HUDEP-2 (cell line): ENCODE measurements around the gene GIMAP1.

Source experiments
- DNase-seq, 76 experiments: peaks; one replicate each; lab custom pipeline; 2025; ENCODE audit not compliant: unreplicated experiment in 76 of 76; lab: John Stamatoyannopoulos, UW

Gene GIMAP1

DNA sequence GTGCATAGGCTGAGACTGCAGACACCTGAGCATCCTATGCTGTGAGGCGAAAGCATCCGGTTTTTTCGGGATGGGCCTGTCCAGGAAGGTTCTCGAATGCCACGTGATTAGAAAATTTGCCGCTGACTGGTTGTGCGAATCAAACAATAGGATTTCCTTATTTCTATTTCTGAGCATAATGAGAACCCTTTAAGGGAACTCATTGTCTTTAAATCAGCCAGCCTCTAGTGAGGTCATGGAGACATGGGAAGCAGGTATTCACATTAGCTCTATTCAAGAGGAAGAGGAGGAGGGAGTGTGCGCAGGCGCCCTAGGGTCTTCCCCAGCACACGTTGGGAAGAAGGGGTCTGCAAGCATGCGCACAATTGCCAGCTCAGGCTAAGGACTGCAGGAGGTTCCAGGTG is 5.6 kb downstream of the GIMAP1 start:
- DNase-seq, result no peak

DNA sequence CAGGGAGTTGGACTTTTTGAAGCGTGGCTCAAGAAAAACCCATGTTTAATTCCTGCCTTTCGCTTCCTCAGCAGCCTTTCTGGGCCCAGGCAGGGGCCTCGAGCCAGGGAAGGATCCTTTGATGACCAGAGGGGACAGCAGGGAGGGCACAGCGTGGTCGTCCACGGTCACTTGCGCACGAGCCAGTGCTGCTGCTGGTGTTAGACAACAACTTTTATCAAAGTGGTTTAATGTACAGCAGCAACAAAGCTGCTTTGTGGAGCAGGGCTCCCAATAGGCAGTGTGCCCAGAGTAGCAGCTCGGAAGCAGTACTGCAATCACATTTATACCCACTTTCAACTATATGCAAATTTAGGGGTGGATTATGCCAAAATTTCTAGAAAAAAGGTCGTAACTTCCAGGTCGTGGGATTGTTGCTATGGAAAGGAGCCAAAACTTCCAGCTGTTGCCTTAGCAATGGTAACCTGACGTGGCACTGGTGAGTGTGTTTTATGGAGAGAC is 6.1 kb downstream of the GIMAP1 start:
- DNase-seq, result no peak

DNA sequence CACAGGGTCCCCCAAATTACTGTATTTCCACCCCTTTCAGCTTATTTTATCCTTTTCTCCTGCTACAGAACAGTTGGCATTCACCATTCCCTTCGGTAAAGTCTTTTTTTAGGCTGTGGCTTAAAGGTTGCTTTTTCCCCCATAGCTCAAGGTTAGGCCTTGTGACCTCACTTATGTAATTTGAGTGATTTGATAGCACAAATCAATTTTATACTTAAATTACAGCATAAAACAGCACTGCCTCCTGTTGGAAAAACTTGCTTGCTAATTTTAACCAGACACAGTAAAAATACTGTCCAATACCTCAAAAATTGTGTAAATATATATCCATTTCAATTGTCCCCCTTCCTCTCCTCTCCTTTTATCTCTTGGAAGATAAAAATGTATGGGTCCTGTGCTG is 7.1 kb downstream of the GIMAP1 start:
- no peak for DNase-seq

DNA sequence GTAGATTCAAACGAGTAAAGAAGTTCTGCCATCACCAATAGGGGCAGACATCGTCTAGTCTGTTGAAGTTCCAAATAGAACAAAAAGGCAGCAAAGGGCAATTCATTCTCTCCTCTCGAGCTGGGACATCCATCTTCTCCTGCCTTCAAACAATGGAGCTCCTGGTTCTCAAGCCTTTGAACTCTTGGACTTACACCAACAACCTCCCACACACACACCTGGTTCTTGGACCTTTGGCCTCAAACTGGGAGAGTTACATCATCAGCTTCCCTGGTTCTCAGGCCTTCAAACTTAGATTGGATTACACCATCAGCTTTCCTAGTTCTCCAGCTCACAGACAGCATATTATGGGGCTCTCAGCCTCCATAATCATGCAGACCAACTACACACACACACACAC is 11.0 kb downstream of the GIMAP1 start:
- no peak for DNase-seq

DNA sequence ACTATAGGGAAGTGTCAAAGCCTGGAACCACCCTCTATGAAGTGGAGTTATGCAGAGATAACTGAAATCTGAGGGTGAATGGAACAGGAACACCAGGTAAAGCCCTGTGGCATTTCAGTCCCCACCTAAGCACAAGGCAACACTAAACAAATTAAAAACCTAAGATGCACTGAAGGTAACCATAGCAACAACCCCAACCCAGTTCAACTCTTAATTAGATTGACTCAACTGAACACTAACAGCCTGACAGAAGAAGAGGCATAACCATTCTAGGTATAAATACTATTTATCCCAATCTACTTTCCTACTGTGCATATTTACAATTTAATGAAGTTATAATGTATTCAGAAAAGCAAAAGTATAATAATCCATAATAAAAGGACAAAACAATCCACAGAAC is 11.6 kb downstream of the GIMAP1 start:
- DNase-seq, result no peak

DNA sequence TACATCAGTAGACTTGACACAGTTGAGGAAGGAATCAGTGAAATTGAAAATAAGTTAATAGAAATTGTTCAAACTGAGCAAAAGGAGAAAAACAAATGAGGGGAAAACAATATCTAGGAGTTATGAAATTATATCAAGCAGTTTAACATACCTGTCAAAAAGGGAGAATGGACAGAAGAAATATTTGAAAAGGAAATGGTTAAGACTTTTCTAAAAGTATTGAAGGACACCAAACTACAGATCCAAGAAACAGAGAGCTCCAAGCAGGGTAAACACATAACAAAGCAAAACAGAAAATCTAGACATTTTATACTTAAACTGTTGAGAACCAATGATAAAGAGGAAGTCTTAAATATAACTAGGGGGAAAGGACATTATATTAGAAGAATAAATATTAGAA is 12.2 kb downstream of the GIMAP1 start:
- no peak for DNase-seq

DNA sequence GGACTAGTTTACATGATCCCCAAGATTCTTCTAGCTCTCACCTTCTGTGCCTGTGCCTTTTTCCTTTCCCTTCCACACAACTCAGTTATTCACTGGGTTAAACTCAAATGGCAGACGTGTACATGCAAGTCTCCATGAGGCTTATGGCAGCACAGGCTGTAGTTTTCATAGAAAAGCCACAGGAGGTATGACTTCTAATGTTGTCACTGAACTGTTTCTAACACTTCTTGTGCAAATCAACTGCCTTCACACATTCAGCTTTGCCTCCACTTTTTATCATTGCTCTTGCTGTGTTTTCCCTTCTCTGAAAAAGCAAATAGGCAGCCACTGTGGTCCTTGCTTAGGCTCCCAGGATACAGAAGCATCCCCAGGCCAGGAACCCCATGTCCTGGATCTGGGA is 15.5 kb downstream of the GIMAP1 start:
- DNase-seq, result no peak

DNA sequence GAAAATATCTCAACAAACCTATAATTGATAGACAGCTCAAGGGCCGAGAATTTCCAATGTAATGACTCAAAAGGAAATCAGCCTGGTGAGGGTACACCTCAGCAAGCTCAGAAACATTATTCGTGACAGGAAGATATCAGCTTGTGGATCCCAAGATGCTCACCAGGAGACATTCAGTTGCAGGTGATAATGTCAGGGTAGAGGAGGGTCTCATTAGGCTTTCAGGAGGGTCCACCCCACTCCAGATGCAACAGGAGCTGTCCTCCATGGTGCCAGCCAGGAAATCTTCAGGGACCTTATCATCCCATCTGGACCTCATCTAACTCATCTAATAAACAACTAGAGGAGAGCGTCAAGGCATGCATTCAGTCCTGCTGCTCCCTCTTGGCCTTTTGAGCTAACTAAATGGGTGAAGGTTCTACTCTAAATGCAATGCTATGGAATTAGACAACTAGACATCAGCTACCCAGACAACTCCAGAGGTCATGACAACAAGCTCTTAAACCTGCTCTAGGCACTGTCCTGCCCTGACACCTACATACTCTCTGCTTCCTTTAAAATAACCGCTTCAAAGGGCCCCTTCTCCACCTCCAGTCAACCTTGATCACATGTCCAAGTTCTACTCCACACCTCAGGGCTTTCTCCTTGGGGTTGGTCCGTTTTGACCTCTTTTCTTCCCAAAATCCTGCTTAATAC is 16.5 kb downstream of the GIMAP1 start:
- DNase-seq, result no peak

DNA sequence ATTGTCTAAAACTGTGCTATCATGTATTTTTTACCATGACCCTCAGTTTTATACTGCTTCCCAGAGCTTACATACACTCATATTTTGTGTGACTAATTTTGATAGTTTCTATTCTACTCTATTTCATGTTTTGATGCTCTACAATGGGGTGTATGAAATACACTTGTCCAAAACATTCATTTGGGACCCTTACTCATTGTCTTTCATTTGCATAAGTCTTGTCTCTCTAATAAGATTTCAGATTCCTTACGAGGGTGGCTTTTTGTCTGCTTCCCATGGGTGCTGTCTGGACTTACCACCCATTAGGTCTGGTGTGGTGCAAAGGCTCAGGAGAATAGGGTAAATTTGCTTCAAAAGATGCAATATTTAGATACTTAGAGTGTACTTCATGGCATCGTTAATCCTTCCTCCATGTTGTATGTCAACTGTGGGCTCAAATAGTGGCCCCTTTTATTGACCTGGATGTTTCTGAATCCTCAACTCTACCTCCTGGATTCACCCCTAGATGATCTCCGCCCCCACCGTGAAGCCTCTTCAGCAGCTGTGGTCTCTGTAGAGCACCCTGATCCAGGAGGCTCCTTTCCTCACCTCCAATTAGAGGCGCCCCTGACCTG is 17.2 kb downstream of the GIMAP1 start:
- DNase-seq, result no peak

DNA sequence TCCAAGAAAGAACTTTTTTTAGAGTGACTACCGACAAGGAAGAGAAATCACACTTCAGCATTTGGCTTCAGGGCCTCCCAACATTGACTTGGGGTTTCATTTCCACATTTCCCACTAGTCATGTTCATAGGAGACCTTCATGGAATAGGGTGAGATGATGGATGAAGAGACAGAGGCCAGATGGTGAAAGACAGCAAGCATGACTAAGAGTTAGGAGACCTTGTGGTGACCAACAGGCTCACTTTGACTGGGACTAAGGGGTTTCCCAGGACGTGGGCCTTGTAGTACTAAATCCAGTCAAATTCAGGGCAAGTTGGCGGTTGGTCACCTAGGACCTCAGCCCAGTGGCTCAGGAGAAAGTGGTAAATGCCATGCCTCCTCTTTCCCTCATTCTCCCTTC is 17.8 kb downstream of the GIMAP1 start:
- no peak for DNase-seq

DNA sequence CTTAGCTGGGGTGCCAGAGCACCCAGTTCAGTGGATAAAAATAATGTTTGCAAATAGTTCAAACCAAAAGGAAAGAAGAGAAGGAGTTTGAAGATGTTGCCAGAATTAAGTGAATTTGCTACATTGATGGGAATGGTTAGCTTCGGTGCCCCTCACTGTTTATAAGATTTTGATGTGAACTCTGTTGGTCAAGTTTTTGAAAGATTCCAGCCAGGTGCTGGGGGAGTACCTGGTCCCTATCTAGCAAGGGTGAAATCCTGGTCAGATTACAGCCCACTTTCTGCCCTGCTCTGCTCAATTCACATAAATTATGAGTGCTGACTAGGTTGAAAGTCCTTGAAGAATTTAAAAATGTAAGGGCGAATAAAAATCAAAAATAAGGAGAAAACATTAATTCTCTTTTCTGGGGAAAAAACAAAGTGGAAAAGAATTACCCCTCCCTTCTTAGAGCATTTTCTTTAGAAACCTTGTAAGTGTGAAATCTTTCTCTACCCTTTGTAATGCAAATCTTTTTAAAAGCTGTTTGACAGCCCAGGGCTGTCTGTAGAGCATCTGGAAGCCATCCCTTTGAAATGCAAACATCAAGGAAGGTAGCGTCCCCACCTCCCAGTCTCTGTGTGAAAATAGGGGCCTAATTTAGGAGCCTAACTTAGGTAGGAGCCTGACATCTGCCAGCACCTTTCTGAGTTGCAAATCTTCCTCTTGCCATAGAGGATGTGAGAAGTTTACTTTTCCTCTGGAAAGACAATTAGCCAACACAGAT is 19.4 kb downstream of the GIMAP1 start:
- DNase-seq, result no peak

DNA sequence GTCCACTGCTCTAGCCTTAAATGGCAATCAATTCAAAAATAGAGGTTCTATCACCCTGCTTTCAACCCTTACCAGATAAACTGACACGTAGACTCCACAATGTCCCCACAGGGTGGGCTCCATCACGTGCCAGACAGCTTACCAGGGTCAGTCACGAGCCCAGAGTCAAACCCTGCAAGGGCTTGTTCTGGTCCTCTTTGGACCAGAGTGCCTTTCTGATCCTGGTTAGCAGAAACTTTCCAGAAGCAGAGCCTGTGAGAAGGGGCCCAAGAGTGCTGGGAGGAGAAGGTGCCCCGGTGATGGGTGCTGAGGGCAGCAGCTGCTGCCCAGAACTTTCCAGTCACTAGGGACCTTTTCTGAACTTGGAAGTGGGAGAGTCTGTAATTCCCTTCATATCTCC is 20.5 kb downstream of the GIMAP1 start:
- no peak for DNase-seq

DNA sequence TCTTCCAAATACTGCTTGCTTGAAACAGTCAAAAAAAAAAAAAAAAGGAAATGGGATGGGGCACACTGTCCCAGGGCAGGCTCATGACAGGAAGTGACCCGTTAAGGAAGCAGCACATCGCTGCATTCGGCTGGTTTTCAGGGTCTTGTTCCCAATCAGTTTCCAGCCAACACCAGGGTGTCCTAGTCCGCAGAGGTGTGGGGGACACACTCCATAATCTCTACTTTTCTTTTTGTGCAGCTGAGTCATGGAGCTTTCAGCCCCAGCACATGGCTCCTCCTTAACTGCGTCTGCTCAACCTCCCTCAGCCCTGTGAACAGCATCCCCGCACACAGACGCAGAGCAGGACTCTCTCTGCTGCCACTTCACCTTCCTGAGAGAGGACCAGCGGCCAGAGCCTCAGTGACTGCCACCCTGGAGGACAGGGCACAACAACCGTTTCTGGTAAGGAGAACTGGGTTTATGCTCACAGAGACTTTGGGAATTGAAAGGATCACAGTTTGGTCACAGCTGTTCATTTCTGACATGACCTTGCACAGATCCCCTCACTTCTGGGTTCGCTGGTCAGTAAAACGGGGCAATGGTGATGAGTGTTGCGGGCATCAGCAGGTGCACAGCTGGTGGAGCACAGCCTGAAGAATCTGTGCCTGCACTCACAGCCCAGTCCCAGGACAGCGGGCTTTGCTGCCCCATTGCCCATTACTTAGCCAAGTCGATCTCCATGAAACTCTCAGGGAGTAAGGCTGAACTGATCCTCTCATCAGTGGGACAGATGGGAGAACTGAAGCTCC is 21.0 kb downstream of the GIMAP1 start, which contains the start of gene GIMAP5:
Gene GIMAP5 (plus strand): TSS at position 154 of the 791 bp plus-strand sequence. CDS start 3,467 bp downstream, outside the sequence.
- no peak for DNase-seq

DNA sequence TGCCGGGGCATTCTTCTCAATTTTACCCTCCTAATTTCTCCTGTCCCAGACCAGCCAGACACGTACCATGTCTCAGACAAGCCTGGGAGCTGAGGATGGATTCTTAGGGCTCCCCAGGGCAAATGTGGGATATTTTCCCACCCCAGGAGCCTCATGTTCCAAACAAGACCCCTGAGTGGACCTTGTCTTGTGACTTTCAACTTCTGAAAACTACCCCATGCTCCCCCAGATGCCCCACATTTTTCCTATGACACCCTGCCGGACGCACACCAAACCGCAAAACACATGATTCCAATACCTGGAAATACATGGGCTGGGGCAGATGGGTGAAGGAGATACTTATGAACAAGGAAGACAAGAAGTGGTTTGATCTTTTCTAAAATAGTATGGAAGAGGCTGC is 21.7 kb downstream of the GIMAP1 start:
- no peak for DNase-seq

DNA sequence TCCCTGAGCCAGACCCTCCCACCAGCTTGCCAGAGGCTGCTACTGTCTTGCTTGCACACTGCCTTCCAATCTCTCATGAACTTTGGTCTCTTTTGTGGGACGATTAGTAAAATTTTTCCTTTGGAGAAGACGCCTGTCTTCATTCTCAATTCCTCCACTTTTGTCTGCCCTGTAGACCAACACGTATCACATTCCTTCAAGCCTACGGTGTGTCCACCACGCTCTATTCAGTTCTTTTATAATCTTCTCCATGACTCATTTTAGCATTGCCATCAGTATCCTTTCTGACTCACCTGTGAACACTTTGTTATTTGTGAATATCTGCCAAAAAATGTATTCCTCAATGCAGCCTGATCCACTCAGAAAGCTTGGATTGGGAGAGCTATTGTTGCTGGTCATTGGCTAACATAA is 22.2 kb downstream of the GIMAP1 start:
- no peak for DNase-seq

DNA sequence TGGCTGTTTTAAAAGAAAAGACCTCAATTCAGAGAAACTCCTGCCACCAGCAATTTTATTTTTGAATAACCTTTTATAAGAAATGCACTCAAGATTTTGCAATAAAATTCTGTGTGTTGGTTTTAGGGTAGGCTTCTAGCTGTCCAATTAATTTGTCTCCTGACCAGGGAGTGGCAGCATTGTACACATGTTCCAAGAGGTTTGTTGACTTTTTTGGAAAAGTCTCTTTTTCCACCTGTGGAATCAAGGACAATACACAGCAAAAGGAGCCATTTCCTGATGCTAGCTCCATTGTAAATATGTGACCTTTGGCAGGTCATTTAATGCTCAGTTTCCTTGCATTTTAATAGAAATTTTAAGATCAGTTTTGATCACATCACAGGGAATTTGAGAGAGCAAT is 22.6 kb downstream of the GIMAP1 start:
- no peak for DNase-seq

DNA sequence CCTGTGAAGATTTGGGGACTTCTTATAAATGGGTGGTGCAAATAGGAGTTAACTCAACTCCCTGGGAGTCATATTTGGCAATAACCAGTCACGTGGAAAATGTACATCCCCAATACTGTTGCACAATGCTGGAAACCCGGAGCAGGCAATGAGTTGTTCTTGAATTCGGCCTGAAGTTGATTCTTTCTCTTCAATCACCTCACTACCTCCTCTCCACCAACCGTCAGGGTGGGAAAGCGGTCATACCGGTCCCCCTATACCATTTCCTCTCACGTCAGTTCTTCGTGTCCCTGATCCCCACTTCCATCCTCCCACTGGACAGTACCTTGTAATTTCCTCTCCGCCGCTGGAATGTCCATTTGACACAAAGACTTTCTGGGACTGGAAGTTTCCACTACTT is 23.6 kb downstream of the GIMAP1 start:
- DNase-seq, result no peak

DNA sequence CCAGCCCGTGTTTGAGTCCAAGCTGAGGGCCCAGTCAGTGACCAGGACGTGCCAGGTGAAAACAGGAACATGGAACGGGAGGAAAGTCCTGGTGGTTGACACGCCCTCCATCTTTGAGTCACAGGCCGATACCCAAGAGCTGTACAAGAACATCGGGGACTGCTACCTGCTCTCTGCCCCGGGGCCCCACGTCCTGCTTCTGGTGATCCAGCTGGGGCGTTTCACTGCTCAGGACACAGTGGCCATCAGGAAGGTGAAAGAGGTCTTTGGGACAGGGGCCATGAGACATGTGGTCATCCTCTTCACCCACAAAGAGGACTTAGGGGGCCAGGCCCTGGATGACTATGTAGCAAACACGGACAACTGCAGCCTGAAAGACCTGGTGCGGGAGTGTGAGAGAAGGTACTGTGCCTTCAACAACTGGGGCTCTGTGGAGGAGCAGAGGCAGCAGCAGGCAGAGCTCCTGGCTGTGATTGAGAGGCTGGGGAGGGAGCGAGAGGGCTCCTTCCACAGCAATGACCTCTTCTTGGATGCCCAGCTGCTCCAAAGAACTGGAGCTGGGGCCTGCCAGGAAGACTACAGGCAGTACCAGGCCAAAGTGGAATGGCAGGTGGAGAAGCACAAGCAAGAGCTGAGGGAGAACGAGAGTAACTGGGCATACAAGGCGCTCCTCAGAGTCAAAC is 26.0 kb downstream of the GIMAP1 start:
- no peak for DNase-seq

DNA sequence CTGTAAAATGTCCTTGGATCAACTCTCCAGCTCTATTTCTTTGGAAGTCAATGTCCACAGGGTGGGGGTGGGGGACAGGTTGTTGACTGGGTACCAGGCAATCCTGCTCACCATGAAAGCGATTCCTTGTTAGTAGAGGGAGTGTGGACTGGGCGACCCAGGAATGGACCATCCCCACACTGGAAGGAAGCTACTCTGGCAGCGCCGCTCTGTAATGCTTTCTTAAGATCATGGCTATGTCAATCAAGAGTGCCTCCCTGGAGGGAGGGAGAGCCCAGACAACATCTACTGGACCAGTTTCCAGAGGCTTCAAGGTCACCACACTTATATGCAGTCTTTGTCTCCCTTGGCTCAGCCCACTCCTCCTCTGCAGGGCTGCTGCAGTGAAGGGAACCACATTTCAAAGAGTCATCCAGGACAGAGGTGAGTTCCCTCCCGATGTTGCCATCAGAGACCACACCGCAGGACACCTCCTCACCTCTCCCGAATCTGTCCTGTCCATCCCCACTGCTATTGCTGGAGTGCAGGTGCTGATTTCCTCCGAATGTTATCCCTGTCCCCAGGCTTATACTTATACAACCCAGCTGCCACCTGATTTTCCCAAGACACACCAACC is 27.7 kb downstream of the GIMAP1 start:
- no peak for DNase-seq

DNA sequence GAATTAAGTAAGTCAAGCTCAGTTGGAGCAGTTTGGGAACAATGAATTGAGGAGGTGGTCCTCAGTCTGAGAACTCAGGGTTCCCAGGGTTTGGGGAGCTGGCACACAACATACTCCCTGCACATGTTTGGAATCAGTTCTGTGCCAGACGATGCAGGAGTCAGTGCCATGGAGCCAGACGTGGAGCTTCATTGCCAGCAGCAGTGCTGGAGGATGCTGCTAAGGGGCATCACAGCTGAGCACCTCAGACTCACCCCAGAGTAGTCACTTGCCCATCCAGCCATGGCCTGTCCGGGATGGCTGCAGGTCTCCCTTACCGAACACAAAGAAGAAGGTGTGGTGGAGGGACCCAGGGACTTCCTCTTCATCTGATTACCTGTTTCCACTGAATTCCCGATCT is 28.7 kb downstream of the GIMAP1 start:
- DNase-seq, result no peak
